ENCODE measurements around the gene CLEC12A.
"Not testable (repeated sequence)": the region's sequence is repeated elsewhere in the genome, so short reads cannot be mapped to it uniquely, and the experiment has no call there.

The CLEC12A gene

GRCh38 chr12:9969673-9970072 is 1.5 kb upstream of the CLEC12A start:
- WGBS, 2 experiments (ENCODE audit: insufficient coverage in 2 of 2): no CpG with 5 or more reads among the region's 2 CpGs
- no peak overlapping the region for H3K27ac ChIP-seq (ENCODE audit: low read depth, low read length, severe bottlenecking)
- H3K9me3 ChIP-seq (ENCODE audit: control insufficient read depth, low read length): no peaks in the 10 kb centered on the region
- no peak overlapping the region for H3K4me3 ChIP-seq (ENCODE audit: extremely low read depth, insufficient read depth, low read length, poor library complexity, severe bottlenecking)
- H3K36me3 ChIP-seq (ENCODE audit: control insufficient read depth, insufficient read depth, low read length): no peaks in the 10 kb centered on the region
- H3K4me1 ChIP-seq (ENCODE audit: control insufficient read depth, insufficient read depth, low read length, poor library complexity, severe bottlenecking): no peaks in the 10 kb centered on the region

GRCh38 chr12:9973949-9974348 is 2.7 kb downstream of the CLEC12A start:
- Histone ChIP-seq H3K4me3 (ENCODE audit: extremely low read depth, insufficient read depth, low read length, poor library complexity, severe bottlenecking) (no peak overlapping the region), H3K4me1 (ENCODE audit: control insufficient read depth, insufficient read depth, low read length, poor library complexity, severe bottlenecking) (no peaks in the 10 kb centered on the region), H3K27ac (ENCODE audit: low read depth, low read length, severe bottlenecking) (no peak overlapping the region), H3K9me3 (ENCODE audit: control insufficient read depth, low read length) (peaks cover 12% of the 10 kb centered on the region), H3K36me3 (ENCODE audit: control insufficient read depth, insufficient read depth, low read length) (no peaks in the 10 kb centered on the region)
- 88 to 89% methylated on average over 1 of the region's 1 CpG for WGBS, 2 experiments (ENCODE audit: insufficient coverage in 2 of 2)

GRCh38 chr12:9974731-9975130 is 3.5 kb downstream of the CLEC12A start:
- not testable (repeated sequence) for H3K4me1 ChIP-seq (ENCODE audit: control insufficient read depth, insufficient read depth, low read length, poor library complexity, severe bottlenecking); H3K27ac ChIP-seq (ENCODE audit: low read depth, low read length, severe bottlenecking); H3K4me3 ChIP-seq (ENCODE audit: extremely low read depth, insufficient read depth, low read length, poor library complexity, severe bottlenecking); H3K36me3 ChIP-seq (ENCODE audit: control insufficient read depth, insufficient read depth, low read length)
- peaks cover 12% of the 10 kb centered on the region for H3K9me3 ChIP-seq (ENCODE audit: control insufficient read depth, low read length)
- 83 to 100% methylated on average over 1 of the region's 2 CpGs for WGBS, 2 experiments (ENCODE audit: insufficient coverage in 2 of 2)

- Histone ChIP-seq H3K27ac (ENCODE audit: low read depth, low read length, severe bottlenecking) (no peak overlapping the region), H3K9me3 (ENCODE audit: control insufficient read depth, low read length) (peaks cover 12% of the 10 kb centered on the region), H3K36me3 (ENCODE audit: control insufficient read depth, insufficient read depth, low read length) (no peaks in the 10 kb centered on the region), H3K4me3 (ENCODE audit: extremely low read depth, insufficient read depth, low read length, poor library complexity, severe bottlenecking) (no peak overlapping the region), H3K4me1 (ENCODE audit: control insufficient read depth, insufficient read depth, low read length, poor library complexity, severe bottlenecking) (no peaks in the 10 kb centered on the region)
- WGBS, 2 experiments (ENCODE audit: insufficient coverage in 2 of 2): 94 to 100% methylated on average over 2 of the region's 2 CpGs
These were observed 4.4 kb downstream of the CLEC12A start for GRCh38 chr12:9975614-9976013.

GRCh38 chr12:9976626-9977025 is 5.4 kb downstream of the CLEC12A start:
- H3K4me3 ChIP-seq (ENCODE audit: extremely low read depth, insufficient read depth, low read length, poor library complexity, severe bottlenecking); H3K4me1 ChIP-seq (ENCODE audit: control insufficient read depth, insufficient read depth, low read length, poor library complexity, severe bottlenecking); H3K36me3 ChIP-seq (ENCODE audit: control insufficient read depth, insufficient read depth, low read length); H3K27ac ChIP-seq (ENCODE audit: low read depth, low read length, severe bottlenecking): not testable (repeated sequence)
- H3K9me3 ChIP-seq (ENCODE audit: control insufficient read depth, low read length): peaks cover 12% of the 10 kb centered on the region
- WGBS, 2 experiments (ENCODE audit: insufficient coverage in 2 of 2): no CpG with 5 or more reads among the region's 5 CpGs

GRCh38 chr12:9977916-9978315 is 6.7 kb downstream of the CLEC12A start:
- no peaks in the 10 kb centered on the region for H3K4me1 ChIP-seq (ENCODE audit: control insufficient read depth, insufficient read depth, low read length, poor library complexity, severe bottlenecking)
- H3K9me3 ChIP-seq (ENCODE audit: control insufficient read depth, low read length): peaks cover 12% of the 10 kb centered on the region
- no peak overlapping the region for H3K4me3 ChIP-seq (ENCODE audit: extremely low read depth, insufficient read depth, low read length, poor library complexity, severe bottlenecking)
- H3K36me3 ChIP-seq (ENCODE audit: control insufficient read depth, insufficient read depth, low read length): no peaks in the 10 kb centered on the region
- H3K27ac ChIP-seq (ENCODE audit: low read depth, low read length, severe bottlenecking): no peak overlapping the region

GRCh38 chr12:9980126-9980525 is 8.9 kb downstream of the CLEC12A start:
- H3K4me1 ChIP-seq (ENCODE audit: control insufficient read depth, insufficient read depth, low read length, poor library complexity, severe bottlenecking): no peaks in the 10 kb centered on the region
- H3K9me3 ChIP-seq (ENCODE audit: control insufficient read depth, low read length): peaks cover 12% of the 10 kb centered on the region
- no peaks in the 10 kb centered on the region for H3K36me3 ChIP-seq (ENCODE audit: control insufficient read depth, insufficient read depth, low read length)
- no peak overlapping the region for H3K4me3 ChIP-seq (ENCODE audit: extremely low read depth, insufficient read depth, low read length, poor library complexity, severe bottlenecking)
- no peak overlapping the region for H3K27ac ChIP-seq (ENCODE audit: low read depth, low read length, severe bottlenecking)
- WGBS, 2 experiments (ENCODE audit: insufficient coverage in 2 of 2): 79% methylated on average over 2 of the region's 3 CpGs; no CpG with 5 or more reads in 1 of the 2 experiments

GRCh38 chr12:9991876-9992275 is 20.7 kb downstream of the CLEC12A start:
- WGBS, 2 experiments (ENCODE audit: insufficient coverage in 2 of 2): no CpG with 5 or more reads among the region's 3 CpGs

GRCh38 chr12:9992296-9992695 is 21.1 kb downstream of the CLEC12A start:
- no peak overlapping the region for H3K27ac ChIP-seq (ENCODE audit: low read depth, low read length, severe bottlenecking)
- no peaks in the 10 kb centered on the region for H3K4me1 ChIP-seq (ENCODE audit: control insufficient read depth, insufficient read depth, low read length, poor library complexity, severe bottlenecking)
- H3K9me3 ChIP-seq (ENCODE audit: control insufficient read depth, low read length): no peaks in the 10 kb centered on the region
- no peaks in the 10 kb centered on the region for H3K36me3 ChIP-seq (ENCODE audit: control insufficient read depth, insufficient read depth, low read length)
- 75% methylated on average over 2 of the region's 4 CpGs; no CpG with 5 or more reads in 1 of the 2 experiments for WGBS, 2 experiments (ENCODE audit: insufficient coverage in 2 of 2)
- H3K4me3 ChIP-seq (ENCODE audit: extremely low read depth, insufficient read depth, low read length, poor library complexity, severe bottlenecking): no peak overlapping the region

More at GRCh38 chr12:9991876-9992275, 20.7 kb downstream of the CLEC12A start:
- H3K27ac ChIP-seq (ENCODE audit: low read depth, low read length, severe bottlenecking): no peak overlapping the region
- H3K4me3 ChIP-seq (ENCODE audit: extremely low read depth, insufficient read depth, low read length, poor library complexity, severe bottlenecking): no peak overlapping the region
- no peaks in the 10 kb centered on the region for H3K4me1 ChIP-seq (ENCODE audit: control insufficient read depth, insufficient read depth, low read length, poor library complexity, severe bottlenecking)
- H3K9me3 ChIP-seq (ENCODE audit: control insufficient read depth, low read length): no peaks in the 10 kb centered on the region
- no peaks in the 10 kb centered on the region for H3K36me3 ChIP-seq (ENCODE audit: control insufficient read depth, insufficient read depth, low read length)

- Histone ChIP-seq H3K36me3 (ENCODE audit: control insufficient read depth, insufficient read depth, low read length) (no peaks in the 10 kb centered on the region), H3K27ac (ENCODE audit: low read depth, low read length, severe bottlenecking) (no peak within 1 kb of the TSS), H3K4me3 (ENCODE audit: extremely low read depth, insufficient read depth, low read length, poor library complexity, severe bottlenecking) (no peak within 1 kb of the TSS), H3K4me1 (ENCODE audit: control insufficient read depth, insufficient read depth, low read length, poor library complexity, severe bottlenecking) (peaks cover 5% of the 10 kb centered on the region), H3K9me3 (ENCODE audit: control insufficient read depth, low read length) (no peaks in the 10 kb centered on the region)
- WGBS, 2 experiments (ENCODE audit: insufficient coverage in 2 of 2): 93% methylated on average over 3 of the region's 3 CpGs; no CpG with 5 or more reads in 1 of the 2 experiments
These were observed 27.8 kb downstream of the CLEC12A start, which contains the start of gene CLEC1B for GRCh38 chr12:9999016-9999415. CLEC1B (minus strand) TSS chr12:9999121; CDS start chr12:9999100, 21 bp downstream.

GRCh38 chr12:10001171-10001776 is 30.1 kb downstream of the CLEC12A start:
- H3K4me1 ChIP-seq (ENCODE audit: control insufficient read depth, insufficient read depth, low read length, poor library complexity, severe bottlenecking): peaks cover 5% of the 10 kb centered on the region
- H3K4me3 ChIP-seq (ENCODE audit: extremely low read depth, insufficient read depth, low read length, poor library complexity, severe bottlenecking): no peak overlapping the region
- H3K27ac ChIP-seq (ENCODE audit: low read depth, low read length, severe bottlenecking): peak overlapping the region; percentile 29
- no peaks in the 10 kb centered on the region for H3K36me3 ChIP-seq (ENCODE audit: control insufficient read depth, insufficient read depth, low read length)
- H3K9me3 ChIP-seq (ENCODE audit: control insufficient read depth, low read length): no peaks in the 10 kb centered on the region
- 94 to 100% methylated on average over 2 of the region's 4 CpGs for WGBS, 2 experiments (ENCODE audit: insufficient coverage in 2 of 2)
